Loucy (cell line): Measurements from ENCODE around the gene CD207.
"Not testable (repeated sequence)": the region's sequence is repeated elsewhere in the genome, so short reads cannot be mapped to it uniquely, and the experiment has no call there.

ENCODE experiments used
- H2AFZ ChIP-seq: fragments of 200-600 bp; sonication (generic); 2 replicates; pipeline ENCODE4 v1.6.0; 2016; ENCODE audit warnings: antibody characterized with exemption, mild to moderate bottlenecking, low read length, moderate library complexity
- H3F3A ChIP-seq: fragments of 200-600 bp; 2 replicates; pipeline ENCODE4 v1.6.0; 2016; ENCODE audit warnings: antibody characterized with exemption, low read depth, mild to moderate bottlenecking
- H3K27me3 ChIP-seq: fragments of 200-600 bp; sonication (generic); 2 replicates; pipeline ENCODE4 v1.6.1; 2014; ENCODE audit warnings: low read length, mild to moderate bottlenecking; ENCODE audit not compliant: insufficient read depth, poor library complexity, severe bottlenecking
- H3K36me3 ChIP-seq: fragments of 200-600 bp; sonication (generic); 2 replicates; pipeline ENCODE4 v1.6.1; 2016; ENCODE audit warnings: low read length; ENCODE audit not compliant: insufficient read depth
- H3K4me1 ChIP-seq: fragments of 200-600 bp; sonication (generic); 2 replicates; pipeline ENCODE4 v1.5.1; 2014; ENCODE audit warnings: low read length, mild to moderate bottlenecking; ENCODE audit not compliant: insufficient read depth, poor library complexity, severe bottlenecking
- H3K4me2 ChIP-seq: fragments of 200-600 bp; sonication (generic); 2 replicates; pipeline ENCODE4 v1.6.0; 2014; ENCODE audit warnings: antibody characterized with exemption, low read length, low read depth, mild to moderate bottlenecking; ENCODE audit not compliant: poor library complexity, severe bottlenecking
- H3K4me3 ChIP-seq: fragments of 200-600 bp; sonication (generic); 2 replicates; pipeline ENCODE4 v1.5.1; 2014; ENCODE audit warnings: low read length, mild to moderate bottlenecking, mixed read lengths; ENCODE audit not compliant: poor library complexity, severe bottlenecking
- H3K79me2 ChIP-seq: fragments of 200-600 bp; sonication (generic); 2 replicates; pipeline ENCODE4 v1.6.1; 2014; ENCODE audit warnings: low read length; ENCODE audit not compliant: insufficient read depth
- H3K9ac ChIP-seq: fragments of 200-600 bp; sonication (generic); 2 replicates; pipeline ENCODE4 v1.6.0; 2014; ENCODE audit warnings: mild to moderate bottlenecking, low read depth, low read length, moderate library complexity; ENCODE audit not compliant: poor library complexity, severe bottlenecking
- H3K9me2 ChIP-seq: fragments of 200-600 bp; sonication (generic); replicated peaks from 2 replicates; pipeline ENCODE4 v1.6.1; 2016; ENCODE audit warnings: low read depth, low read length, mixed read lengths
- H3K9me3 ChIP-seq: fragments of 200-600 bp; sonication (generic); 2 replicates; pipeline ENCODE4 v1.6.1; 2014; ENCODE audit warnings: mild to moderate bottlenecking, antibody characterized with exemption, low read length, low read depth; ENCODE audit not compliant: insufficient read depth
- H4K20me1 ChIP-seq: fragments of 200-600 bp; sonication (generic); 2 replicates; pipeline ENCODE4 v1.6.0; 2014; ENCODE audit warnings: antibody characterized with exemption, low read length, mild to moderate bottlenecking; ENCODE audit not compliant: insufficient read depth, poor library complexity, severe bottlenecking
- CTCF ChIP-seq: fragments of 200-600 bp; sonication (generic); conservative IDR thresholded peaks from 2 replicates; pipeline ENCODE4 v1.5.1; 2014; ENCODE audit warnings: mild to moderate bottlenecking, antibody characterized with exemption, low read length
- EZH2phosphoT487 ChIP-seq: fragments of 200-600 bp; IDR thresholded peaks from 2 replicates; pipeline ENCODE4 v1.6.1; 2018; ENCODE audit warnings: antibody characterized with exemption, mild to moderate bottlenecking, moderate library complexity, borderline replicate concordance

The CD207 gene

GRCh38 chr2:70835643-70836042 lies at the start of gene CD207:
Gene CD207, minus strand, starts transcription at chr2:70835816. Its CDS starts 40 bp downstream, at chr2:70835776.
- Histone ChIP-seq H3K4me3 (no peak within 1 kb of the TSS), H3K9me2 (no peaks in the 10 kb centered on the region), H3K4me1 (no peaks in the 10 kb centered on the region), H4K20me1 (no peaks in the 10 kb centered on the region), H2AFZ (0 out of 2 replicates have a peak within 1 kb of the TSS, but pooled peaks have one; percentile 8), H3K4me2 (no peak within 1 kb of the TSS), H3K9me3 (no peaks in the 10 kb centered on the region), H3K79me2 (no peaks in the 10 kb centered on the region), H3F3A (no peaks in the 10 kb centered on the region), H3K27me3 (no peaks in the 10 kb centered on the region), H3K36me3 (no peaks in the 10 kb centered on the region), H3K9ac (no peak within 1 kb of the TSS)
- TF ChIP-seq EZH2phosphoT487 (no peak), CTCF (no peak)

- not testable (repeated sequence) for H3K9ac ChIP-seq, H3F3A ChIP-seq, H3K9me2 ChIP-seq, H3K4me1 ChIP-seq, H3K27me3 ChIP-seq, H3K79me2 ChIP-seq, H3K4me2 ChIP-seq, H2AFZ ChIP-seq, H3K36me3 ChIP-seq, H4K20me1 ChIP-seq, H3K4me3 ChIP-seq, H3K9me3 ChIP-seq
Measured at GRCh38 chr2:70878543-70878942, 42.9 kb upstream of the CD207 start.

GRCh38 chr2:70876138-70876537 lies 40.5 kb upstream of the CD207 start:
- not testable (repeated sequence) for H2AFZ ChIP-seq, H3K79me2 ChIP-seq, H3K4me3 ChIP-seq, H3K36me3 ChIP-seq, H3K9ac ChIP-seq, H3K4me2 ChIP-seq, H3K9me2 ChIP-seq, H3K9me3 ChIP-seq, H3K4me1 ChIP-seq, H3K27me3 ChIP-seq, H3F3A ChIP-seq, H4K20me1 ChIP-seq

GRCh38 chr2:70873541-70873940 lies 37.9 kb upstream of the CD207 start:
- Histone ChIP-seq H3K79me2 (no peaks in the 10 kb centered on the region), H2AFZ (no peak overlapping the region), H3K27me3 (no peaks in the 10 kb centered on the region), H3F3A (no peaks in the 10 kb centered on the region), H4K20me1 (no peaks in the 10 kb centered on the region), H3K4me3 (no peak overlapping the region), H3K4me1 (peaks cover 3% of the 10 kb centered on the region), H3K9me3 (no peaks in the 10 kb centered on the region), H3K9ac (no peak overlapping the region), H3K9me2 (no peaks in the 10 kb centered on the region), H3K4me2 (no peak overlapping the region), H3K36me3 (no peaks in the 10 kb centered on the region)
- TF ChIP-seq CTCF (no peak), EZH2phosphoT487 (no peak)
